Spleen (tissue), 7 donors: Measurements from ENCODE around the gene FAH.

Experiments used
- POLR2A ChIP-seq, 3 donors: fragments of 450-650 bp; IDR thresholded peaks; one replicate each; pipeline ENCODE4 v1.5.1; 2017; ENCODE audit warnings: antibody characterized with exemption in 3 of 3, mild to moderate bottlenecking in 1 of 3
- TF ChIP-seq, protein P1 (sequence below), 11 experiments: fragments of 200-600 bp in 7 of 11; fragments of 450-650 bp in 4 of 11; sonication (generic) in 4 of 11; IDR thresholded peaks in 8 of 11; conservative IDR thresholded peaks in 3 of 11; 1 replicate in 7 of 11; 2 replicates in 4 of 11; pipeline versions ENCODE4 v1.4.0 to v1.8.0; 2016 to 2021; ENCODE audit warnings: antibody characterized with exemption in 11 of 11, inconsistent platforms in 4 of 11, mild to moderate bottlenecking in 1 of 11
- donor health status: DM: no; HTN: no; CAD: no; lungs with moderate emphysema.
- donor health status: DM: no; HTN: no; CAD: no.
- donor health status: DM: no; HTN: no; CAD: no.

DNA sequence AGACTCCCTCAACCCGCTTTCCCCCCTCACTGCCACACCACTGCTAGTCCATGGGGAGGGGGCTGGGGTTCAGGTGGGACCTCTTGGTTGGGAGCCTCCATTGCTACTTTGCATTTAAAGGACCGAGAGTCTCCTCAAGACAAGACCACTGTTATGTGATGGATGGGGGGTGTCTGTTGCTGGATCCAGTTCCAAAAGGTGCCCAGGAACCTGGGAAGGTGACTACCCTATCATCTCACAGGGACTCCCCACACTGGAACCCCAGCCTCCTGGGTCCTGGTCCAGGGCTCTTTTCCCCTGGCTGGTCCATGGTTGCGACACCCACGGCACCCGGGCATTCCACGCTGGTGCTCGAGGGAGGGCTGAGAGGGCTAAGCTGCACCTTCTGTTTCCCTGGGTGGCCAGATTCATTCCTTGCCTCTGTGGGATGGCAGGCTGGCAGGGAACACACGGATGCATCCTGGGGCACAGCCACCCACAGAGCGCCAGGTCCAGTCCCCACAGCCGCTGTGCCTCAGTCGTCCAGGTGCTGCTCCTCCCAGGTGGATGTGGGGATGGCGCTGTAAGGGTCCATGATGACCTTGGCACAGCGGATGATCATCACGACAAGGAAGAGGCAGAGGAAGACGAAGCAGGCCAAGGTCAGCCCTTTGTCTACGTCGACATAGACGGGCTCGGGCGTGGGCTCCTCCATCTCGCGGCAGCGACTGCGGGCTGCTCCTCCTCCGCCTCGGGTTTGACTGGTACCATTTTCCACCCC is 48.6 kb downstream of the FAH start:
- TF ChIP-seq POLR2A (IDR thresholded peaks at IDR 0.05): no peak
- TF ChIP-seq, protein P1, sequence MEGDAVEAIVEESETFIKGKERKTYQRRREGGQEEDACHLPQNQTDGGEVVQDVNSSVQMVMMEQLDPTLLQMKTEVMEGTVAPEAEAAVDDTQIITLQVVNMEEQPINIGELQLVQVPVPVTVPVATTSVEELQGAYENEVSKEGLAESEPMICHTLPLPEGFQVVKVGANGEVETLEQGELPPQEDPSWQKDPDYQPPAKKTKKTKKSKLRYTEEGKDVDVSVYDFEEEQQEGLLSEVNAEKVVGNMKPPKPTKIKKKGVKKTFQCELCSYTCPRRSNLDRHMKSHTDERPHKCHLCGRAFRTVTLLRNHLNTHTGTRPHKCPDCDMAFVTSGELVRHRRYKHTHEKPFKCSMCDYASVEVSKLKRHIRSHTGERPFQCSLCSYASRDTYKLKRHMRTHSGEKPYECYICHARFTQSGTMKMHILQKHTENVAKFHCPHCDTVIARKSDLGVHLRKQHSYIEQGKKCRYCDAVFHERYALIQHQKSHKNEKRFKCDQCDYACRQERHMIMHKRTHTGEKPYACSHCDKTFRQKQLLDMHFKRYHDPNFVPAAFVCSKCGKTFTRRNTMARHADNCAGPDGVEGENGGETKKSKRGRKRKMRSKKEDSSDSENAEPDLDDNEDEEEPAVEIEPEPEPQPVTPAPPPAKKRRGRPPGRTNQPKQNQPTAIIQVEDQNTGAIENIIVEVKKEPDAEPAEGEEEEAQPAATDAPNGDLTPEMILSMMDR (IDR thresholded peaks at IDR 0.05 in 8 of 11, conservative IDR thresholded peaks at IDR 0.05 in 3 of 11): no peak
